Myocyte (in vitro differentiated cells): ENCODE data around the gene MYO5C. TPM values are rescaled to one million over a fixed set of nuclear protein-coding genes. Genes with fewer than 3 reads are reported as not detected.

Source experiments
- DNase-seq: peaks from one replicate; pipeline ENCODE4 v3.0.0-alpha.2; 2012; ENCODE audit warnings: low read depth
- total RNA-seq: library from RNA; depleted of rRNA; stranded (reverse); fragments of >200 nt; gene quantifications from 2 replicates; pipeline ENCODE4 v1.2.3, GENCODE V29; 2014

The MYO5C gene
- total RNA-seq, 1 donor from 2014 or later: 0.64 TPM

DNA sequence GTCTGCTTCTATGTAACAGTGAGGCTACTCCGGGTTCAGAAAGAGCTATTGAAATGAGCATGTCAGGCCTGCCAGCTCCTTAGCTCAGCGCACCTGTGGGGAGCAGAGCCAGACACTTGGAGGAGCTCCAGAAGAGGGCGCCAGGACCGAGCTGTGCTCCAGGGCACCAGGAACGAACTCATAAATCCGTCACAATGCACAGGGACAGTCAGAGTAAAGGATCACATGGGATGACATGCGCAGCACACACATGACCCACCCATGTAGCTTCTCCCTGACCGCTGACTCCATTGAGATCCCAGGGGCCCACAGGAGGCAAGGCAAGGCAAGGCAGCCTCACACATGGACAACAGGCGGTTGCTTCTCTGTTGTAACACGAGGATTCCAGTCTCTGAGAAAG lies 78.4 kb downstream of the MYO5C start:
- DNase-seq: no peak

DNA sequence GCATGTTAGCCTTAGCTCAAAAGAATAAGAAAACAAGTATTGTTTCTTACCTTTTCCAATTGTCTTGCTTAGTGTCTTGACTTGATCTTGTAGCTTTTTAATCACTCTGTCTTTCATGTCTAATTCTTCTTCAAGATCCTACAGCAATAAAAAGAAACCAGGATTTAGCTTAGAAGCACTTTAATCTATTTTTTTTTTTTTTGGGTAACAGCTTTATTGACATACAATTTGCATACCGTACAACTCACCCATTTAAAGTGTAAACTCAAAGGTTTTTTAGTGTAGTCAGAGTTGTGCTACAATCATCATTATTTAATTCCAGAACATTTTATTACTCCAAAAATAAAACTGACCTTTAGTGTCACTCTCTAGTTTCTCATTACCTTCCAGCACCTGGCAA lies 81.1 kb downstream of the MYO5C start:
- DNase-seq: no peak

DNA sequence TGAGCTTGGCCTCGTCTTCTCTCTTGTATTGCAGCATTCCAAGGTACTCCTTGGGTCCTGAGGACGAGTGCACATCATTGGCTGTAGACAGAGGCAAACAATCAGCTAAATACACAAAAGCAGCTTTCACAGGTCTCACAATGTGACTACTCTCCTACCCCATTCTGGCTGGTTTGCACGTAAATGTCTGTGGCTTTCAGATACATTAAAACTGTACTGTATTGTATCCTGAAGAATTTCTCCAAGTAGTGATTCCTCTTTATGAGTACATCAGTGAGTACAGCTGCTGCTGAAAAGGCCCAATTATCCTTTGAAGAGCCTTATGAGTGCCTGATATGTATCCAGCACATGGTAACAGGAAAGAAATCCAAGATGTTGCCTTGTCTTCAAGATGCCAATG lies 82.4 kb downstream of the MYO5C start:
- no peak for DNase-seq

DNA sequence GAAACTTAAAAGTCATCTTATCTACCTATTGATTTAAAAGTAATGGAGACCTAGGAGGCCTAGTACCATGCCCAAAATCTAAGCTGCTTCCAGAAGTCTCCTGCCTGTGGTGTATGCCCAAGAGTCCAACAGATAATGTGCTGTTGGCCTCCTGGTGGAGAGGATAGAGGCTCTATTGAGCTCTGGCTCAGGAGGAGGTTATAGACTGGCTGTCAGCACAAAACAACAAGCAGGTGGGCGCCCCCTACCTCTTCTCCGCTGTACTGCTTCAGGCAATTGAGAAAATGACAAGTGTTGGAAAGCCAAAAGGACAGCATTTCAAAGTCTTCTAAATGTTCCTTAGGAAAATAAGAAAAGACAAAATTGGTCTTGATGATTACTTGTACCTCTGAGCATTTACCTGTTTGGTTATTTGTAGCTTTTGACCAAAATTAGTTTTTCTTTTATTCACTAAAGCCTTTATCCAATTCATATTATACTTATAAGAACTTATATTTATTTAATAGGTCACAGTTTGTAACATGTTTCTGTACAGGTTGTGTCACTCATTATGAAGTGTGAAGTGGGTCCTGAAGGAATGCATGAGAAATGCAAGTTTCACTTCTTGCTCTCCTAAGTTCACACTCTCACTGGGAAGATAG lies 87.2 kb downstream of the MYO5C start:
- DNase-seq: peak; percentile 66

DNA sequence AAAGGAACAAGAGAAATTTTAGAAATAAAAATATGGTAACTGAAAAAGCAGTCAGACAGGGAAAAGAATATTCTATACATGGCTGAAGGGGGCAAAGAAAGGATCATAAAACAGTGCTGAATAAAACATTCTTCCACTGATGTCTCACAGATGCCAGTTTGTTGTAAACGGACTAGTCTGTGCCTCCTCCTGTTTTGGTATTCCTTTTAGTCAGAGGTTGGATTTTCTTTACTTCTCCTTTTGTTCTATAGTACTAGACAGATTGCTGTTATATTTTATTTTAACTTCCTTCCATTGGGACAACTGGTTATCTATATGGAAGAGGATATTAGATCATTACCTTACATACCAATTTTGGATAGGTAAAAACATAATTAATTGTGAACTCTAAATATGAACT lies 88.4 kb downstream of the MYO5C start:
- DNase-seq: no peak

DNA sequence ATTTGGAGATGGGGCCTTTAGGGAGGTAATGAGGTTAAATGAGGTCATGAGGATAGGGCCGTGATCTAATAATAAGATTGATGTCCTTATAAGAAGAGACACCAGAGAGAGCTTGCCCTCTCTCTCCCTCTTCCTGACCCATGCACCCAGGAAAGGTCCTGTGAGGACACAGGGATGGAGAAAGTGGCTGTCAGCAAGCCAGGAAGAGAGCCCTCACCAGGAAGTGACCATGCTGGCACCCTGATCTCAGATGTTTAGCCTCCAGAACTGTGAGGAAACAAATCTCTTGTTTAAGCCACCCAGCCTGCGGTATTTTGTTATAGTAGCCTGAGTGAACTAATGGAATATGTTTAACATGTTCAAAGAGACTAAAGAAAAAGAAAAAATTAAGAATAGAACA lies 89.2 kb downstream of the MYO5C start:
- peak; percentile 63 for DNase-seq

DNA sequence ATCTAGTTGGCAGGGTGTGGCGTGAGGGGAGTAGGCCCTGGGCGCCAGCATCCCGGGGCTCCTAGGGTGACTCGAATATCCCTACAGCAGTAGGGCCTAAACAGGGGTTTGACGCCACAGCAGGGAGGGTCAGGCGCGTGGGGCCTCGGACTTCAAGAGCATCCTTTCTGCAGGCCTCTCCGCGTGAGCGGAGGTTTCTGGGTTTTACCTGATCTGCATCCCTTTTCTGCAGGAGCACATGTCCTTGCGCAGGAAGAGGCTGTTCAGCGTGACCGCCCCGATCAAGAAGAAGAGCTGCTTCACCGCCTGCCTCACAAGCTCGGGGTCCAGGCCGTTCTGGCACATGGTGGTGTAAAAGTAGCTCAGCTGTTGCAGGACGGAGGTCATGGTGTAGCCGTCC lies 90.9 kb downstream of the MYO5C start:
- DNase-seq: no peak

DNA sequence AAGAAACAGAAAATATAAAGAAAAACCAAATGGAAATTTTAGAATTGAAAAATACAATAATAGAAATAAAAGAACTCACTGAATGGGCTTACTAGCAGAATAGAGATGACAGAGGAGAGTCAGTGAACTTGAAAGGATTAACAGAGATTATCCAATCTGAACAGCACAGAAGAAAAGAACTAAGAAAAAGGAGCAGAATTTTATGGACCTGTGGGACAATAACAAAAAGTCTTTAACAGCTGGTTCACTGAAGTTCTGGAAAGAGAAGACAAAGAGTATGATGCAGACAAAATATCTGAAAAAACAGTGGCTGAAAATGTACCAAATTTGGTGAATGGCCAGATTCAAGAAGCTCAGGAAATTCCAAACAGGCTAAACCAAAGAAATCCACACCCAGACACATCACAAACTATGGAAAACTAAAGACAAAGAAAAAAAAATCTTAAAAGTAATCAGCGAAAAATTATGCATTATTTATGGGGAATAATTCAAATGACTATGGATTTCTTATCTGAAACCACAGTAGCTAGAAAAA lies 94.7 kb downstream of the MYO5C start:
- peak; percentile 12 for DNase-seq

DNA sequence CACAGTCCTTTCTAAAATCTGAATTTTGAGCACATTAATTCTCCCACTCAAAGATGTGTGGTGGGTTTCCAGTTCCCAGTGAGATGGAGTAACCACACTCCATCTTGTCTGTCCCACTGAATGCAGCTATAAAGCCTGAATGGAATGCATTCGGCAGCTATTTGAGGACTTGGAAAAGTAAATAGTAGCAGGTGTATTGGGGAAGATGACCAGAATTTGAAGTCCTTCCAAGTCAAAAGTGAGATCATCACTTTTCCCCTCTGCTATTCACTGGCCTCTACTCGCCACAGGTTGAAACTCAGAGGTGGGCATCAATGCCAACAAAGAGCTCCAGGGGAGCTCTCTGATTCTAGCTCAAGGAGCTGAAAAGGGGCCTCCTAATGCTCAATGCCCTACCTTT lies 96.3 kb downstream of the MYO5C start:
- peak; percentile 77 for DNase-seq

DNA sequence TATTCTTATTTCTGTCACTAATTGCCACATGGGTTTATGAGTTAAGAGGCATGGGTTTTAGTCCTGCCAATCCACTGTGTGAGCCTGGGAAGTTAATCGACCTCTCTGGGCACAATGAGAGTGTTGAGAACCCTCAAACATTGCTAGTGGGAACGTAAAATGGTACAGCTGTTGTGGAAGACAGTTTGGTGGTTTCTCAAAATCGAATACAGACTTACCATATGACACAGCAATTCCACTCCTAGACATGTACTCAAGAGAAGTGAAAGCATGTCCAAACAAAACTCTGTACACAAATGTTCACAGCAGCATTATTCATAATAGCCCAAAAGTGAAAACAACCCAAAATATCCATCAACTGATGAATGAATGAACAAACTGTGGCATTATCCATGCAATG lies 98.7 kb downstream of the MYO5C start:
- DNase-seq: peak; percentile 45

DNA sequence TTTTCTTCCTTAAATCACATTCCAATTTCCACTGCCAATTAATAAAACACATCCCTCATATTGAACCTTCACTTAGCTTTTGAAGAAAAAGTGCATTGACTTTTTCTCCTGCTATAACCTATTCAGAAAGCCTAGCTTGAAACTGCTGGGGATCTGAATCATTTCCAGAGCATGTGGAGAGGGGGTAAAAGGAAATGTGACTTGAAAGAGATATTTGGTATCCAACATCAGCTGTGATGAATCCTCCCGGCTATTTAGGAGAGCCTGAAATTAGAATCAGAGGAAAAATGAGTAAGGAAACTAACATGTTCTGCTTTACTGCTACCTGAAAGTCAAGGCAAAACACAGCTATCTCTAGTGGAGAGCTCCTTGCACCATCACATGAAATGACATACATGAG lies 101.8 kb downstream of the MYO5C start:
- peak; percentile 24 for DNase-seq

DNA sequence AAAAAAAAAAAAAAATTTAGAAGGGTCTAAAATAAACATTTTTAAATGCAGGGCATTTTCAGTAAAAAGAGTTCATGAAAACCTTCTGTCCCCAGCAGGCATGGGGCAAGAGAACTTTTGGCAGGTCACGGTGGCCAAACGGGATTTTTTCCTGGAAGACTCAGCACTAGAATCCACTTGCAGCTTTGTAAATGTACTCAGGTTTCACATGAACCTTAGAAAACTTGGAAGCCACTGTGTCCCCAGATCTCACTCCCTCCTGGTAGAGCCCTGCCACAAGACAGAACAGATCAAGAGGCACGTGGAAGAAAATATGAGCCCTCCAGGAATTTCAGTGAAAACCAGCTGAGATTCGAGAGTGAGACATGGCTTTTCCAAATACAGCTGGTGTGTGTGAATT lies 102.3 kb downstream of the MYO5C start:
- DNase-seq: peak; percentile 33

DNA sequence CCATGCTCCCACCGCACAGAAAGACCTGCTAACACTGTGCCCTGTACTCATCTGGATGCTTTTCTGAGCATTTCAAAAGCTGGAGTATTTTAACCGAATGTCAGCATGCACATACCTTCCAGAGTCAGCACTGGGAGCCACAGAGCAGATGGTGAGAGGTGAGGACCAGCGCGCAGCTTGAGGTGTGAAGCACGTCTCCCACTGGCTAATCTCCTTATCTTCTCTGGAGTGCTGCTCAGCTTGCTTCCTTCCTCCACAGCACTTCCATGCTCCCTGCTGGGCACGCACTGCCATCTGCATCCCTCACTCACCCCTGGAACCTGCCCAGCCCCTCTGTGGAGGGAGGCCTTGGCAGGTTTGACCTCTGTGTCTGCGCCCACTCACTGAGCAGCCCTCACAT lies 104.4 kb downstream of the MYO5C start, which contains the start of gene GNB5:
TSS of gene GNB5 (minus strand) at position 186 of the 400 bp plus-strand sequence. CDS start 6,716 bp downstream, outside the sequence.
- no peak for DNase-seq

DNA sequence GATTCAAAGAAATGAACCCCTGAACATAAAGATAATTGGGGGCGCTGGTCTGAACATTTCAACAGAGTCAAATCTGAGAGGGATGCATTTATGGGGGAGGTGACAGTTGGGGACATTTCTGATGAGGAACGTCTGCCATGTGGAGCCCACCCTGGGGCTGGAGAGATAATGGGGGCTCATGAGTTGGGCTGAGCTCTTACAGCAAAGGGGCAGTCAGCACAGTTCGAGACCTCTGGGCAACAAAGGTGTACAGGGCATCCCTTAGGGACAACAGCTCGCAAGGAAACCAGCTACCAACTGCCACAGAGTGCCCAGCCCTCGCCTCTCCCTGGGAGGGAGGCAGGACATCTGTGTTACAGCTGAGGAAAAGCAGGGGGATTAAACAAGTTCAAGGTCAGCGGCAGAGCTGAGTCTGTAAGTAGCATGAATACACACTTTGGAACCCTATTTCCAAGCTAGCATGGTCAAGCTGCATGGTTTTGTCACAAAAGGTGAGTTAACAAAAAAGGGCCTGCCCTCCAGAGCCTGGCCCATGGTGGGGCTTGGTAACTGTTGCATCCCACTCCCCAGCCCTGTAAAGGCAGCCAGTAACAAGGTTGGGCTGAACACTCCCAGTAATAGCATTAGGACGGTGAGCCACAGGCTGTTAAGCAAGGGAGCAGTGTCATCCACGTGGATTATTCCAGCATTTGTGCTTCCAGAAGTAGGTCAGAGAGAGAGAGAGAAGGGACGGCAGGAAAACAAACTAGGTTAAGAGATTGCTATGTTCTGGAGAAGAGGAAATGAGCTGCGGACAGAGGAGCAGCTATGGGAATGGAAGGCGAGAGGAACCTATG lies 108.7 kb downstream of the MYO5C start:
- DNase-seq: no peak

DNA sequence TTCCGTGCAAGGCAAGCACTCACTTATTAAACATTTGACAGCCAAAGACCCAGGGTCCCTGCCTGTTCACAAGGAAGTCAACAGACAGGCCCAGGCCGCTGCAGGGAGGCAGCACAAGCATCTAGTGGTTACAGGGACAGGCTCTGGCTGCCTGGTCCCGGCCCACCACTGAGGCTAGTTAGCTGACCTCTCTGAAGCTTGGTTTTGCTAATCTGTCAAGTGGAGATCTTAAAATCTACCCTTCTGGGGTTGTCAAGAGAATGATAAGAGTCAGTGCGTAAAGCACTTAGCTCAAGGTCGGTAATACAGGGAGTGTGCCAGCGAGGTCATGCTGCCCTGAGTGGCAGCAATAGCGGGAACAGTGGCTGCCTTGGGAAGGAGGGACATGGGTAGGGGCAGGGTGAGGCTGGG lies 110.4 kb downstream of the MYO5C start:
- DNase-seq: no peak

DNA sequence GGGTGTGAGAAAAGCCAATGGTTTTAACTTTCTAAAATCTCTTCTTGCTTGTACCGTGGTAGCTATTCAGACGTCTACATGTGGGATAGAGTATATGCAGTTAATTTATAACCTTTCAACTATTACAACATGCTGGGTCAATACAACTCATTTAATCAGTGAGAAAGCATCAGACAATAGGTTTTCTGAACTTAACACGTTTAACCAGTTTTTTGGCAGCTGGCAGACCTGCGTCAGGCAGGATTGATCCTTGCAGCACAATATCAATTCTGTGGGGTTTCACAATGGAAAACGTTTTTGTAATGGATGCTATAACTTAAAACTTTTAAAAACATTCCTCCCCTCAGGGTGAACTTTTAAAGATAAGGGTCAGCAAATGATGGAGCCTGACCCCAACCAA lies 110.9 kb downstream of the MYO5C start:
- no peak for DNase-seq

DNA sequence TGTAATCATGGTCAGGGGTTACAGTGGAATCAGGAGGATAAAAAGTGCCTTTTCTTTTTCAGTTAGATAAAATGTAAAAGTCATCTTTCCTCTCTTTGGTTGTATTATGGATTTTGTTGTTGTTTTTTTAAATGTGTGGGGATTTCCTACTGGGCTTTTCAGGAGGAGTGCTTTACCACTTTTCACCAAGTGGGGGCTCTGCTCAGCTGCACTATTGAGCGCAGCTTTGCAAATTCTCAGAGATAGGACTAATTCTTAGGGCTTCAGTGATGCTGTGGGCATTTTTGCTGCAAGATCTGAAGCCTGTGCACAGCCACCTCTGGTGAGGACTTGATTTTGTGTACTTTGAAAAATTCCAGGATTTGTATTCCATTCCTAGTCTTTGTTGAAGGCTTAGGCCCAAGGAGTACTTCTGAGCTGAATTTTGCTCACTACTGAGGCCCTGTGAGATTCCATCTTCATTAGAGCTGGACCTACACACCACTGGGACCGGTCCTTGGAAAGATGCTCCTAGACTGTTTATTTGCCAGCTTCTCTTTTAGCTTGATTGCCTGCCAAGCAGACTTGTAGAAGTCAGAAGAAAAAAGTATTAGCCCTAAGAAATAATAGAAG lies 111.9 kb downstream of the MYO5C start:
- DNase-seq: peak; percentile 26

DNA sequence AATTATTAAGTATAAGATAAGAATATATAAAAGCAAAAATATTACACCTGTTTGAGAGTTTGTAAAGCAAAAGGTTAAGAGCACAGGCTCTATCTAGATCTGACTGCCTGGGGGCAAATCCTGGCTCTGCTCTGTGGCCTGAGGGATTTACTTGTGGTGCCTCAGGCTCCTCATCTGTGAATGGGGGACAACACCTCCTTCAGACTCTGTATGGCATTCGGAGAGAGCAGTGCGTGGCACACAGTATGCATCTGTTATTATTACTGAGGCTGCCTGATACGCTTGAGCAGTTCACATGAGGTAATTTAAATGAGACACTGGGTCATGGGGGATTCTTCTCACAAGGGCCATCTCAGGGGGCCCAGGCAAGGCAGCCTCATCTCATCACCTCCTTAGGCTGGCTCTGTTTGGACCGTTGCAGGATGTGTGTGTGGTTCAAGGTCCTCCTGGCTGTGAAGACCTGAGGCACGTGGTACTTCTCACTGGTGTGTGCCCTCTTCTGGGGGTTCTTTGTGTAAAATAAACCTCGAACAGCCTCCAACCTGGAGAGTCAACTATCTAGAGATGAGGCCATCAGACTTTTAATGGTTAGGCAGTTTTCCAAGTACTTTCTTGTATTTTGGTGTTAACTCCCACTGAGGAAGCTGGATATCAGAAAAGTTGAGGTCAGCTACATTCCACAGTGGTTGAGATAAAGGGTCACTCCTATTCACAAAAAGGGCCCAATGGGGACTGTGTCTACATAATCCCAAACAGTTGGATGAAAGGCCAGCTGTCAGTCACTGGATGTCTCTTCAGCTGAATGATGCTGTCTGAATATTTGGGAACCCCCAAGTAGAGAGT lies 113.4 kb downstream of the MYO5C start:
- no peak for DNase-seq

DNA sequence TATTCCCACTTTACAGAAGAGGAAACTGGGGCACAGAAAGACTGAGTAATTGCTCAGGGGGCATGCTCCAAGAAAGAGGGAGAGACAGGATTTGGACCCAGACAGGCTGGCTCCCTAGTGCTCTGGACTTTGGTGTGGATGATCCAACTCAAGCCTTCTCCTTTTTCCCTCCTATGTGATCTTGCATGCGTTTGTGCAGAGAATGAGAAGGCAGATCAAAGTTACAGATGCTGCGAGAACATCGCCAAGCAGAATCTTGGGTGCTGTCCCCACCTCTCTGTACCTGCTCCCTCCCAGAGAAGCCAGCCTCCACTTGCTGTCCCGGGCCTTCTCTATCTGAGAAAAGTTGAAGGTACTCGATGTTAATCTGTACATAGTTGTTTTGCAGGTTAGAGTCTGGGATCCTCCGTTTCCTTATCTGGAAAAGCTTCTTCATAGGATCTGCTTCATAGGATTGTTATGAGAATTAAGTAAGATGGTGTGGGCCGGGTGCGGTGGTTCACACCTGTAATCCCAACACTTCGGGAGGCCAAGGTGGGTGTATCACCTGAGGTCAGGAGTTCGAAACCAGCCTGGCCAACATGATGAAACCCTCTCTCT lies 114.7 kb downstream of the MYO5C start:
- DNase-seq: no peak

DNA sequence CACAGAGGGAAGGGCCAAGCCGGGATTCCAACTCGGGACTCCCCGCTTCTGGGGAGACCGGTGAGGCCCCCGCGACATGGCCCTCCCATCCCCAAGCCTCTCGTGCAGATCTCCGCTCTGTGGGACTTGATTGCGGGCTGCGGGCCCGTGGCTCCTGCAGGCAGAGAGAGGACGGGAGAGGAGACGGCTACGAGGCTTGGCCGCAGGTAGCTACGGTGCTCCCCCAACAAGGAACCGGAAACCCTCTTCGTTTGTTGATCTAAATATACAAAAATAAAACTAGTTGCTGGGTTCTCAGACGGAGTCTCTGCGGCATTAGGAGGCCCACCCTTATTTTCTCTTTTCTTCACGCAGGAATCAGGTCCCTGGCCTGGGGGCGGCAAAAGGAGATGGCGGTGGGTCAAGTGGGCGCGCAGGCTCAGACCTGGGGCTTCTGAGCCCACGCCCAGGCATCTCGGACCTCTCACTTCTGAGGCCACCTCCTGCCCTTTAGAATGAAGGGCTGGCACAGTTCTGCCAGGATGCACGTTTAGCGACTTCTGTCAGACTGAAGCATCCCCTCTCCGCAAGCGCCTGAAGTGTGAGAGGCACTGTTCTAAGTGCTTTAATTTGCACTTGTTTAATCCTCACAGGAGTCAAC lies 115.3 kb downstream of the MYO5C start:
- no peak for DNase-seq
